GM21576 (cell line): ENCODE results near the gene RGS10.

Source experiments
- ATAC-seq: cut with Tn5 transposase; IDR thresholded peaks from one replicate; pipeline ENCODE4 v1.9.1; 2021; ENCODE audit warnings: mild to moderate bottlenecking, moderate library complexity; ENCODE audit not compliant: unreplicated experiment

Gene RGS10

DNA sequence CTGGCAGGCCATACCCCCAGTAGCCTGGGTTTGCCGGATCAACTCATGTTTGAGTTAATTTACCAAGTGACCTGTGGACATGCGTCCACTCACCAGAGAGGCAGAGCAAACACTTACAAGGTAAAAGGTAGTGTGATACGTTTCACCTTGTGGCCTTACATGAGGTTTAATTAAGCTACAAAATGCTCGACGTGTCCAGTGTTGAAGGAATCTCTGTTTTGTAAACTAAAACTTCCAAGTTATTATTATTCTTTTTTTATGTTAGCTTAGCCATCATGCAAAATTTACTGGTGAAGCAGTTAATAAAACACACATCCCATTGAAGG lies 42.9 kb downstream of the RGS10 start:
- ATAC-seq: no peak

DNA sequence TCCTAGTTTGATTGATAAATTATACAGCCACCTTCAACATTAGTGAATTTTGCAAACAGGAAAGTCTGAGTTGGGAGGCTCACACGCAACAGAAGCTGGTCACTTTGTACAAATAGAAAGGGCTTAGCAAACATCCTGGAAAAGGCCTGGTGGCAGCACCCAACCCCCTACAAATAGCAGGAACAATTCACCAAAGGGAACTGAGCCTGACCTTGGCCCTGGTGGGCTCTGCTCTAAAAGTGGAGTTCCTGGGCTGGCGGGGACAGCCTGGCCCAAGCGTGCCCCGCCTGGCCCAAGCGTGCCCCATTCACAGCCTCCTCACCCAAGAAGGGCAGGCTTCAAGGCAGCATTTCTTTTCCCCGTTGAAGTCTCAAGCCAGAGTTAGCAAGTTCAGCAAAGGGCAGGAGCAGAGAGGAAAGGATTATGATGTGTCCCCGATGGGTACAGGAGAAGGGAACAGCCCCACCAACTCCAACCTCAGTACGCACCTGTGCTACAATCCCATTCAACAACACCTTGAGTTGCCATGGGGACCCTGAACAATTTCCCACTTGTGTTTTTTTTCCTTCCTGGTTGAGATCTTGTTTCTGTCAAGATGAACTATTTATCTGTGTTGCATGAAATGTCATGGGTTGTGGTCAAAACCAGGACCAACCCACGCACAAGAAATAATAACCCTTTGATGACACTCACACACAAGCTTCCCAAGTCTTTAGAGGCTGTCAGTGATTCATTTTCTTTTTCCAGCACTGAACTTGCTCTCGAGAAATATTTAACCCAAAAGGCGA lies 43.4 kb downstream of the RGS10 start:
- ATAC-seq: no peak

DNA sequence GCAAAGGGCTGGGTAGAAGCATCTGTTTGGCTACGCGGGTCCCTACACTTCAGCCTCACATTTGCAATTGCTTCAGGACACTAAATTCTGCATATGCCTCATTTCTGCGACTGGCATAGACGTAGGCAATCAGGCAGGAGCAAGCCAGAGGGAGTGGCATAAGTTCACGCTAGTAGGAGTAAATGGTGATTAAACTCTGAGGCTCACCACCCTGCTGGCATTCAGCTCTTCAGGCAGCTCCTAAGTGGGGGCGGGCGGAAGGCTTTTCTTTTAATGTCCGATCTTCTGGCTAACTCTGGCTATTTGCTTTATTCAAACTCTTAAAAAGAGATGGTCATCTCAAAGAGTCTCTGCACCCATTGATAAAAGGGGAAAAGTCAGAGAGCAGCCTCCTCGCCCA lies 45.3 kb downstream of the RGS10 start:
- no peak for ATAC-seq

DNA sequence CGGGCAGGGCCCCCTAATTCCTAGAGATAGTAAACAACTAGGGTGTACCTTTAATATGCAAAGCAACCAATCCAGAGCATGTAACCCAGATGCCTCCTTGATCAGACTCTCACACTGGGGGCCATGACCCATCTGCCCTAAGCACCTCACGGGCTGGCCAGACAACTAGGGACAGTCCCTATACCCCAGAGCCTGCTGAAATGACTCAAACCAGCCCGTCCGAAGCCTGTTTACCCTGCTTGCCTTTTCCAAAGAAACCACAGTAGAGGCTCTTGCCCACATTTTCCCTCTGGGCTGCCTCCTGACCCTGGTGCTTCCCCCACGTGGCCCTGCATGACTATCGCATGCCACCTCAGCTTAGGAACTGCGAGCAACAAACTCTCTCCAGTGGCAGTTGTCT lies 46.2 kb downstream of the RGS10 start:
- peak; percentile 90 for ATAC-seq

DNA sequence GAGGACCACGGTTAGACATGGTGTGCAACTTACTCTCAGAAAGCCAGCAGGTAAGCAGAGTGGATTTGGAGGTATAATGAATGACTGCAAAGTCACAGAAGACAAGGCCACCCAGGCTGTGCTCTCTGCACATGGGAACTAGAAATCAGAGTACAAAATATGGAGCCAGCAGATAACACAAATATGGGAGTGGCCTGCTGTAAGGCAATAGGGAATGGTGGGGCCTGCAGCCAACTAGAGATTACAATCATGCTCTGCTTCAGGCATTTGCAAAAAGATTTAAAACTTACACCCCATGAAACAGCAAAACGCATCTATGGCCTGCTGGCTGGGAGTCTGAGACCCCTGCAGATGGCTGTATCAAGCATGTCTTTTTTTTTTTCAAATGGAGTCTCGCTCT lies 47.0 kb downstream of the RGS10 start:
- no peak for ATAC-seq

DNA sequence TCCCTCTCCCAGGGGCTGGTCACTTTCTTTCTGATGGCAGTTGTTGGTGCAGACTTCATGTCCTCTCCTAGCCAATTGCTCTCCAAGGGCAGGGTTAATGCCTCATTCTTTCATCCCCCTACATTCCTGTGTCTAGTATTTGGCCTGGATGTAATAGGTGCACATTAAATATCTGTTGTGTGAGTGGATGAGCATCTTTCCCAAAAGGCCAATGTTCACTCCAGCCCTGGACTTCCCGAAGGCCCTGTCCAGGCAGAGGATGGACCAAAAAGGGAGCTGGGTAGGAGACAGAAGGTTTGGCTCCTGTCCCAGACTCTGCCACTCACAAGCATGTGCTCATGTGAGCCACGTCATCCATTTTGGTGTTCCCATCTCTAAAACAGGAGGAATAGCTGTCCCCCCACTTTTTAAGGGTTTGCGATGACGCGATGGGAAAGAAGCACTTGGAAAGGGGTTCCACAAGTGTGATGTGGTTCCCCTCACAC lies 47.5 kb downstream of the RGS10 start:
- ATAC-seq: no peak

DNA sequence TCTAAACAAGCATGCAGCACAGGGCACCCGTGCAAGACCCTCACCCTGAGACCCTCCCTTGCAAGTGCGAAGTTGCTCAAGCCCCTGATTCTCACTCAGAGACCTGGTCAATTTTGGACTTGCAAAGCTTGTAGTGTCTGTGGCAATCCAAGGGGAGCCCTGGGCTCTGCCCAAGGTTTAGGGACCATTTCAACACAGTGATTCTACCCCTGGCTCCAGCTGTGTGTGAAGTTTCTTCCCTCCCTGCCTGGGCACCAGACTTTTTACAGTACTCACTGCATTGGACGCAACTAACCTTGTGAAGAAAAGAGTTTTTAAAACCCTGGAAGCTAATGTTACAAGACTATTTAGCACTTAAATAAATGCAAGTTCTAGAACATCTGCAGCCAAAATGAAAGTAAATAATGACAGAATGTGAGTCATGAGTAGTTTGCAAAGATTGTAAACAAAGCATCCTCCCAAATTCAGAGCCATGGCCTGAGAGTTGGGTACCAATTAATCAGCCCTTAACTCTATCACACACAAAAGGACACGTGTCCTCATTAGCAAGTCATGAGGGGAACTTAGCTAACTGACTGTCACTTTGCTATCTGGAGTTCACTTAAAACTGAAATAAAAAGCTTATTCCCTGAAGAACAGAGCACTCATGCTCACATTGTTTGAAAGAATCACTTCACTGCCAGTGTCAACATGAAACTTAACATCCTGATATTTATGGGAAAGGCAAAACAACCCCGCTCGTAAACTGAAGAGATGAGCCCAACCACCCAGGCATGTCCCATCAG lies 48.1 kb downstream of the RGS10 start:
- no peak for ATAC-seq

DNA sequence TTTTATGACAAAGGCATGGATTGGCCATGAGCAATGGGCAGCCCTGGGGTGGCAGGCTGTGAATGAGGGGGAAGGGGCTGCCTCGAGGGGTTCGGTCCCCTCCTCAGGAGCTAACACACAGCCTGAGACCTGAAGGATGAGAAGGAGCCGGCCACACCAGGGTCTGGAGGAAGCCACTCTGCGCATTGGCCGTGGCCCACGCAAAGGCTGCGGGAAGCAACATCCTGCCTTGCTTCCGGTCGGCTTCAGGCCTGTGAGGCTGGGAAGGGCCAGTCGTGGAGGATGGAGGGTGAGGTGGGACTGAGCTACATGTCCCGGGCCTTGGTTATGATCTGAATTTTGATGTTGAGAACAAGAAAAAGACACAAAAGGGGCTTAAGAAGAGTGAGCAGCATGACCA lies 49.4 kb downstream of the RGS10 start:
- ATAC-seq: no peak

DNA sequence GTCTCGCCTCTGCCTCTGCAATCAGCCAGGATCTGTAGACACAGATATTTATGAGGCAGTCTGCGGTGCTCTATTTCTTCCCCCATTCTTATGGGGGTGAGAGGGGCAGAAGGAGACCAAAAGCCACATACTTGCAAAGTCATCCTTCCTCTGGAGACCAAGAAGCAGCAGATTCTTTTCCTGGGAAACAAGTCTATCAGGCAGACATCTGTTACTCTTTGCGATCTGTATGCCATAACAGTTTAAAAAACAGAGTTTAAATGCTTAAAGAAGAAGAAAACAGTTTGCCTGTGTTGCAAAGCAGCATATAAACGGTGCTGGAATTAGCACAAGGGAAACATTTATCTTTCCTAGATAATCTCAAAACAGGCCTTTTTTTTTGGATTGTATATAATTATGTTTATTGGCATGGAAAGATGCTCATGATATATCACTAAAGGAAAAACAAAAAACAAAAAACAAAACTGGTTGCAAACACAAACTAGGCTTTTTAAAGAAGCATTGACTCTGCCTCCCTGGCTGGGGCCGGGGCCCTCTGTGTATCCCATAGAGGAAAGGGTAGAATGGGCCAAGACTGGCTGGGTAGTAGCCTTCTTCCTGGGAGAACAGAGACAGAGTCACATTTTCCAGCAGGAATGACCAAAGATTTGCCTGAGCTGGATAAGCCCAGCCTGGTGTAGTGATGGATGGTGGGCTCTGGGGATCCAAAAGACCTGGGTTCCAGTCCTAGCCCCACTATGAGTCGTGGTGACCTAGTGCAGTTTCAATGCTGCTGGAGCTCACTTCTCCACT lies 50.4 kb downstream of the RGS10 start:
- no peak for ATAC-seq

DNA sequence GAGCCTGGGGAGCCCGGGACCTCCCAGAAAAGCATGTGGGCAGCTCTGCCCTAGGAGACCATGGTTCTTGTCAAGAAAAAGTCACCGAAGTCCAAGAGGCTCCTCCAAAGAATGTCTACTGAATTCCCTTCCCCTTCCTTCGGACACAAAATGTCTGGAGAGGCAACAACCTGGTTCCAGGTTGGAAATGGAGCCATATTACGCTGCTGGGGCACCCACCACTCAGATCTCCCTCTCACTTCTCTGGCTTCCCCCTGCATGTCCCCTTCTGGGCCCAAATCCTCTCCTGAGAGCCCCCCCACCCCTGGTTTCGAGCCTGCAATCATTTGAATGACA lies 52.6 kb downstream of the RGS10 start:
- no peak for ATAC-seq

DNA sequence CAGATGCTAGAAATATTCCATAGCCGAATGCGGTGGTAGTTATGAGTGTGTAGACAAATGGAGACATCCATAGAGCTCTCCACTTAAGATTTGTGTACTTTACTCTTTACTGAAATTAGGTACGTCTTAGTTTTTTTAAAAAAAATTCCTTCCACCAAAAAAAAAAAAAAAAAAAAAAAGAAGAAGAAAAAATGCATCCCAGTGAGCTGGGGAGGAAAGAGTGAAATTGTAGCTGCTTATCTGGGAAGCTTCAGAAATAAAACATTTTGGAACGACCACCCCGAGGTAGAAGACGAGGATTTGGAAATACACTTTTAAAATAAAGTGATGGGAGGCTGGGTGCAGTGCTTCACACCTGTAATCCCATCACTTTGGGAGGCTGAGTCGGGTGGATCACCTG lies 53.8 kb downstream of the RGS10 start:
- no peak for ATAC-seq

DNA sequence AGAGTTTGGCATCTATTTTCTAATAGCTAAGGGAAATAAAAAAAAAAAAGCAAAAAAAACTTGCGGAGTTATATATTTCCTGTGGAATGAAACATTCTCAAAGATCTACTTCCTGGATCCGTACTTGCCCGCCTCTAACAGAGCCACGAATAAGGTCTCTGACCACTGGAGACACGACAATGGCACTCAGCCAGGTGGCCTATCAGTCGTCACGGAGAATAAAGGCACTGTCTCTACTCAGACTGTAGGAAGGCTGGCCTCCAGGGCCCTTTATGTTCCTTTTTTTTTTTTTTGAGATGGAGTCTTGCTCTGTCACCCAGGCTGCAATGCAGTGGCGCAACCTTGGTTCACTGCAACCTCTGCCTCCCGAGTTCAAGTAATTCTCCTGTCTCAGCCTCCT lies 58.7 kb downstream of the RGS10 start:
- ATAC-seq: no peak

DNA sequence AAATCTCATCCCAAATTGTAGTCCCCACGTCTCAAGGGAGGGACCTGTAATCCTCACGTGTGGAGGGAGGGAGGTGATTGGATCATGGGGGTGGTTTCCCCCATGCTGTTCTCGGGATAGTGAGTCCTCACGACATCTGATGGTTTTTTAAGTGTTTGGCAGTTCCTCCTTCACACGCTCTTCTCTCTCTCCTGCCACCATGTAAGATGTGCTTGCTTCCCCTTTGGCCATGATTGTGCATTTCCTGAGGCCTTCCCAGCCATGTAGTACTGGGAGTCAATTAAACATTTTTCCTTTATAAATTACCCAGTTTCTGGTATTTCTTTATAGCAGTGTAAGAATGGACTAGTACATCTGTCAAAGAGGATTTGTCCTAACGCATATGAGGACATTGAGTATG lies 59.5 kb downstream of the RGS10 start:
- no peak for ATAC-seq

DNA sequence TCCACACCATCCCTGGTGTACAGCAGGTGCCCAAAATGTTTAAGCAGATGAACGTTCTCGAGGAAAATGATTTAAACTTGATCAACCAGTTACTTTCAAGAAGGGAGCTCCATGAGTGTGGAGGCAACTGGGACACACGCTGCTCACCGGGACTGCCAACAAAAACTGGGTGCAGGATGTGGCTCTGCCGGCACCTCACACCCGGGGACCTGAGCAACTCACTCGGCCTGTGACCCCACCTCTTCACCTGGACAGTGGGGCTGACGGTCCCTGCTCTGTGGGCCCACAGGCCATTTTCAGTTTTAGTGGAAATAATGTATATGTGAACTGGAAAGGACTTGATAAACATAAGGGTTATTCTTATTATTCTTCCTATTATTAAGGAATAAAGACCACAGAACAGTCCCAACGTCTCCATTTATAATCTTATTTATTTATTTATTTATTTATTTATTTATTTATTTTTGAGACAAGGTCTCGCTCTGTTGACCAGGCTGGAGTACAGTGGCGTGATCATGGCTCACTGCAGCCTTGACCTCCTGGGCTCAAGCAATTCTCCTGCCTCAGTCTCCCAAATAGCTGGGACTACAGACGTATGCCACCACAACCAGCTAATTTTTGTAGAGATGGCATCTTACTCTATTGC lies 60.6 kb downstream of the RGS10 start:
- ATAC-seq: no peak

DNA sequence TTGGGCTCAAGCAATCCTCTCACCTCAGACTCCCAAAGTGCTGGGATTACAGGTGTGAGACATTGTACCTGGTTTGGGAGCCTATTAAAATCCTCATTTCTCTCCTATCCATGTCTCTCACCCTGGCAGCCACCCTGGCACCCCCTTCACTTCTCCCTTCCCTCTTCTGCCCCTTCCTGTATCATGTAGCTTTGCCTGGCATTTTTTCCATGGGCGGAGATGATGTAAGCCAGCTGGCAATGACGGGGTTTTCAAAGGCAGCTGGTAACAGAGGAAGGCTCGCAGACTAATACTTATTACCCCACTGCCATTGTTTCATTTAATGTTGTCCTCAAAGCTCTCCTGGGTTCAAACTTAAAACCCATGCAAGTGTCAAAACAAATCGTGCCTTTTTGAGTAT lies 61.9 kb downstream of the RGS10 start:
- ATAC-seq: no peak

DNA sequence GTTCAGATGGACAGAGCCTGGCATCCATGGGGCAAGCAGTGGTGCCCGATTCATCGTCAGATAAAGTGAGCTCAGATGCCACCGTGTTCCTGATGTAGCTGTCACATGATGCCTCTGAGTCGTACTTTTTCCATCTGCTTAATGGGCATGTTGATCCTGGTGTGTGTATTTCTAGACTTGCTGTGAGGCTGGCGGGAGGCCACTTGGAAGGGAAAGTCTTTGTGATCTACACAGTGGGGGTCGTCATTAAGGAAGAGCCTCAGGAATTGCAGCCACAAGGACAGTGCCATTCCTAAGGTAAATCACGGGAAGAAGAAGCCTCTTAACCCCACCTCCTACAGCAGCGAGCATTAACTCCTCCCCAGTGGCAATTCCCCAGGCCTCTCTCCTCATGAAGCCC lies 63.0 kb downstream of the RGS10 start:
- ATAC-seq: no peak

DNA sequence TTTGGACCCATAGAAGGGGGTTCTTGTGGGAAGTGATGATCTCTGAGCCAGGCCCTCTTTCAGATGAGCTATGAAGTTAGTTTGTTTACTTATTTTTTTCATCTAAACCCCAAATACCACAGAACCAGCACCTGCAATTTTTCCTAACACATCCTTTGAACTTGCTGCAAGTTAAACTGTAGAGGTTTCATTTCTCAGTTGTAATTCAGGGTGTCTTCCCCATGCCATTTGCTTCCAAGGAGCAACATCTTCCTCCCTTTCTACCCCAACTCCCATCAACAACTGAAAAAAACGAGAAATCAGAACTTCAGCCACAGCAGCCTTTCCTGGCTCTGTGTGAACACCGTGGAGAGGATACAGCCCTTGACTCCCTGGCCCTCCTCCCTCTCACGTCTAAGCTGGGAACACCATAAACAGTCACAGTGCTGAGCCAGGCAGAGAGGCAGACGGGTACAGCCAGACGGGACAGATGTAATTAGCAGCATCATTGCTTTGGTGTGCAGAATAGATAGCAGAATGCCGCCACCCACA lies 63.6 kb downstream of the RGS10 start:
- no peak for ATAC-seq

DNA sequence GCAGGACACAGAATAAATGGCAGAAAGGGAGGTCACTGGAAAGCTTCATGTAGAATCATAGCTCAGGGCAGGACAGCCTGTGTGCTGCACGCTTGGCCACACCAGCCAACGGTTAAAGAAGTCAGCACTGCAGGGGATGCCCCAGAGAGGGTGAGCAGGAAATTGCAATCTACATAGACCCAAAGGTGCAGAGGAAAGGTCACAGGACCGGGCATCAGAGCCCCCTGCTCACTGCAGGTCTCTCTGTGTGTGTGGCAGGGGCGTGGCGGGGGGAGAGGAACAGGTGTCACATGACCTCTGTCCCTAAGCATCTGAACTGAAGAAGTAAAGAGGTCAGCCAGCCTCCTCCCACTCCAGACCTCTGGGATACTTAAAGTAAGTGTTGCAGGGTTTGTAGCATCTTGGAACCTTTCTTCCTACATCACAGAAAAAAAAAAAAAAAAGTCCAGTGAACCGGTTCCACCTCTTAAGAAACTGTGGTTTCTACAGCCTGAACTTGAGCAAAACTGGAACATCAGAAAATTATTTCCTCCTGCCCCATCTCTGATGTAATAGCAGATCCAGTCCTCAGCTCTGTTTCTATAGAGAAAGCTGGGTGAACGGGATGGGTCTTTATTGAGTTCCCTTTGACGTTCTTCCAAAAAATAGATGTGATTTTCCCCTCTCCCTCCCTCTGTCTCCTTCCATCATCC lies 64.3 kb downstream of the RGS10 start:
- ATAC-seq: peak; percentile 86

DNA sequence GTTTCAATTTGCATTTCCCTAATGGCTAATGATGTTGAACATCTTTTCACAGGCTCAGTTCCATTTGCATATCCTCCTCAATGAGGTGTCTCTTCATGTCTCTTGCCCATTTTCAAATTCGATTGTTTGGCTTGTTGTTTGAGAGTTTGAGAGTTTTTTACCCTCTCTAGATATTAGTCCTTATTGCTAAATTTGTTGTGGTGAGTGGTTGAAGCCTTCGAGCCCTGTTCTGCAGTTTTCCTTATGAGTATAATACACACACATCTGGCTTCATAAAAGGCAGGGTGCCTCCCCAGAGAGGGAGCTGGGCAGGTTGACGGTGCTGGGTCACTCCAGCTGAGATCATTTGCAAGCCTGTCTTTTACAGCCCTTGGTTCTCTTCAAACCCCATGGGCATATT lies 65.1 kb downstream of the RGS10 start:
- ATAC-seq: peak; percentile 54

DNA sequence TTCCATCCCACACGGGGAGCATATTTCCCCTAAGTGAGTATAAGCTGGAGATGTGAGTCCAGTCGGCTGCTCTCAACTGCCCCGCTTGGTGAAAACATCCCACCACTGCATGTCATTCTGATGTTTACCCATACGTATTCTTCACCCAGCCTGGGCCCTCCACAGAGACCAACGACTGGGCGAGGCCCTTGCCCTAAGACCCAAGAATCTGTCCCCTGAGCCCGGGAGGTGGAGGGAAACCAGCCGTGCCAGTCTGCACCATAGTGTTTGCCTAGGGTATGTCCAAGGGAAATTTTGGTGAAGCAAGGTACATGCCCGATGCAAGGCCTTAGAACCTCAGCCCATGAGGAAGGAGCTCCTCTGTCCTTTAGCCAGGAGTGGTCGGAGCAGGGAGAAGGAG lies 67.9 kb downstream of the RGS10 start:
- ATAC-seq: no peak
